K562 (cell line): ENCODE measurements around the gene CFAP69. TPM values are rescaled to one million over a fixed set of nuclear protein-coding genes. Genes with fewer than 3 reads are reported as not detected.

Experiments used
- CCNT2 ChIP-seq: IDR thresholded peaks from 2 replicates; pipeline ENCODE4 v1.6.1; 2011; ENCODE audit warnings: borderline replicate concordance, low read depth, mild to moderate bottlenecking, moderate library complexity, mixed read lengths, low read length; ENCODE audit not compliant: insufficient read length; ENCODE audit errors: extremely low read depth
- DMBX1 ChIP-seq: fragments of 250-450 bp; sonication (Bioruptor Pico); IDR thresholded peaks from 2 replicates; pipeline ENCODE4 v1.8.0; 2022; ENCODE audit warnings: inconsistent platforms, mild to moderate bottlenecking, moderate library complexity, borderline replicate concordance
- HNRNPLL ChIP-seq: fragments of 200-400 bp; formaldehyde crosslinking; IDR thresholded peaks from 2 replicates; pipeline ENCODE4 v1.6.1; 2017; ENCODE audit warnings: low read length, low read depth, mild to moderate bottlenecking; ENCODE audit not compliant: poor library complexity, severe bottlenecking
- IFI16 ChIP-seq: fragments of 250-450 bp; sonication (Bioruptor Pico); IDR thresholded peaks from 2 replicates; pipeline ENCODE4 v2.1.2; 2022; ENCODE audit warnings: mild to moderate bottlenecking, inconsistent platforms
- JUND ChIP-seq, 2 experiments: IDR thresholded peaks; 2 replicates in 1 of 2; 3 replicates in 1 of 2; pipeline ENCODE4 v1.6.1; 2011; ENCODE audit warnings: borderline replicate concordance in 2 of 2, low read depth in 2 of 2, low read length in 2 of 2, improper control_type of control experiment in 1 of 2, missing biosample characterization in 1 of 2, missing genetic modification characterization in 1 of 2, missing genetic modification reagents in 1 of 2
- NR4A1 ChIP-seq, 2 experiments: fragments of 250-450 bp in 1 of 2; fragments of 450-650 bp in 1 of 2; sonication (Bioruptor Pico) in 1 of 2; IDR thresholded peaks; 2 replicates each; pipeline versions ENCODE4 v1.4.0 to v1.6.1; 2016 to 2020; ENCODE audit warnings: mild to moderate bottlenecking in 2 of 2, missing compliant biosample characterization in 1 of 2, missing genetic modification characterization in 1 of 2, moderate library complexity in 1 of 2
- RBM17 ChIP-seq: fragments of 200-400 bp; formaldehyde crosslinking; IDR thresholded peaks from 2 replicates; pipeline ENCODE4 v1.6.1; 2017; ENCODE audit warnings: low read depth, mild to moderate bottlenecking, low read length, borderline replicate concordance
- RNF2 ChIP-seq: sonication (generic); IDR thresholded peaks from 2 replicates; pipeline ENCODE4 v1.6.1; 2016
- SOX6 ChIP-seq: fragments of 450-650 bp; IDR thresholded peaks from 2 replicates; pipeline ENCODE4 v1.6.1; 2014; ENCODE audit warnings: mild to moderate bottlenecking
- SRSF3 ChIP-seq: fragments of 200-400 bp; formaldehyde crosslinking; IDR thresholded peaks from 2 replicates; pipeline ENCODE4 v1.6.1; 2016; ENCODE audit warnings: mild to moderate bottlenecking, low read length, moderate library complexity; ENCODE audit not compliant: insufficient read depth
- TRIM25 ChIP-seq: fragments of 450-650 bp; IDR thresholded peaks from 2 replicates; pipeline ENCODE4 v1.7.0; 2016; ENCODE audit warnings: borderline replicate concordance
- ZNF41 ChIP-seq: fragments of 250-450 bp; sonication (Bioruptor Pico); conservative IDR thresholded peaks from 2 replicates; pipeline ENCODE4 v1.4.0; 2020; ENCODE audit warnings: mild to moderate bottlenecking
- polyA plus RNA-seq, 8 experiments: library from polyadenylated mRNA; depleted of rRNA in 4 of 8; stranded (reverse) in 5 of 8; unstranded in 3 of 8; fragments of >200 nt; fragmentation: Nextera tagmentation in 2 of 8; fragmentation: Illumina TruSeq in 1 of 8; extraction: Ambion mirVana in 2 of 8; extraction: Trizol in 1 of 8; gene quantifications; 2 replicates each; pipeline versions ENCODE4 v1.2.1 to v1.2.3, GENCODE V29; 2011 to 2014; ENCODE audit warnings: inconsistent platforms in 1 of 8, missing spikeins in 1 of 8
- total RNA-seq, 7 experiments: library from RNA; depleted of rRNA in 6 of 7; stranded (reverse); fragments of >200 nt in 6 of 7; fragmentation: Illumina TruSeq in 2 of 7; extraction: Trizol in 2 of 7; gene quantifications; 2 replicates each; pipeline versions ENCODE4 v1.2.1 to v1.2.3, GENCODE V29; 2011 to 2021; ENCODE audit warnings: low replicate concordance in 1 of 7
- TF ChIP-seq, protein P1 (sequence below): fragments of 250-450 bp; sonication (Bioruptor Pico); IDR thresholded peaks from 2 replicates; pipeline ENCODE4 v1.8.0; 2021; ENCODE audit warnings: borderline replicate concordance, mild to moderate bottlenecking, moderate library complexity; ENCODE audit not compliant: poor library complexity, severe bottlenecking
- TF ChIP-seq, protein P2 (sequence below): sonication (generic); formaldehyde crosslinking; IDR thresholded peaks from 2 replicates; pipeline ENCODE4 v1.8.0; 2022; ENCODE audit warnings: mild to moderate bottlenecking, missing genetic modification reagents
- TF ChIP-seq, protein P3 (sequence below): sonication (generic); formaldehyde crosslinking; IDR thresholded peaks from 2 replicates; pipeline ENCODE4 v1.8.0; 2022; ENCODE audit warnings: mild to moderate bottlenecking, missing genetic modification reagents
- TF ChIP-seq, protein P4 (sequence below): fragments of 250-450 bp; sonication (Bioruptor Pico); IDR thresholded peaks from 2 replicates; pipeline ENCODE4 v1.5.0; 2020; ENCODE audit warnings: mild to moderate bottlenecking
- TF ChIP-seq, protein P5 (sequence below): conservative IDR thresholded peaks from 2 replicates; pipeline ENCODE4 v1.6.1; 2011; ENCODE audit warnings: low read depth, mild to moderate bottlenecking, low read length; ENCODE audit not compliant: control insufficient read depth

CFAP69 gene
- total and polyA plus RNA-seq, 9 of the 15 experiments (the other 6 are each of a cell fraction or from before 2014, with no cell fraction given) = 0.24 to 5.1 (median 1.7) TPM

GRCh38 chr7:90346336-90347125 is 101.6 kb downstream of the CFAP69 start, which contains the start of gene GTPBP10 (continued):
- no peak for TF ChIP-seq DMBX1 (CRISPR knock-in tag)
- TF ChIP-seq RNF2 = no peak; the same call in 1 of the 2 replicates
- peak; percentile 75 for TF ChIP-seq JUND (IDR thresholded peaks at IDR 0.05; ENCODE audit: borderline replicate concordance, low read depth, low read length)
- peak; percentile 68; the same call in 2 of the 3 replicates for TF ChIP-seq JUND (tag; IDR thresholded peaks at IDR 0.05; ENCODE audit: borderline replicate concordance, low read depth, low read length)
- TF ChIP-seq NR4A1 (CRISPR knock-in tag; IDR thresholded peaks at IDR 0.05) = 0 out of 2 replicates have a peak, but pooled peaks have one; percentile 77
- no peak for TF ChIP-seq NR4A1 (tag; IDR thresholded peaks at IDR 0.05)
- TF ChIP-seq, protein P1, sequence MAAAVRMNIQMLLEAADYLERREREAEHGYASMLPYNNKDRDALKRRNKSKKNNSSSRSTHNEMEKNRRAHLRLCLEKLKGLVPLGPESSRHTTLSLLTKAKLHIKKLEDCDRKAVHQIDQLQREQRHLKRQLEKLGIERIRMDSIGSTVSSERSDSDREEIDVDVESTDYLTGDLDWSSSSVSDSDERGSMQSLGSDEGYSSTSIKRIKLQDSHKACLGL (CRISPR knock-in tag) = no peak
- TF ChIP-seq, protein P2, sequence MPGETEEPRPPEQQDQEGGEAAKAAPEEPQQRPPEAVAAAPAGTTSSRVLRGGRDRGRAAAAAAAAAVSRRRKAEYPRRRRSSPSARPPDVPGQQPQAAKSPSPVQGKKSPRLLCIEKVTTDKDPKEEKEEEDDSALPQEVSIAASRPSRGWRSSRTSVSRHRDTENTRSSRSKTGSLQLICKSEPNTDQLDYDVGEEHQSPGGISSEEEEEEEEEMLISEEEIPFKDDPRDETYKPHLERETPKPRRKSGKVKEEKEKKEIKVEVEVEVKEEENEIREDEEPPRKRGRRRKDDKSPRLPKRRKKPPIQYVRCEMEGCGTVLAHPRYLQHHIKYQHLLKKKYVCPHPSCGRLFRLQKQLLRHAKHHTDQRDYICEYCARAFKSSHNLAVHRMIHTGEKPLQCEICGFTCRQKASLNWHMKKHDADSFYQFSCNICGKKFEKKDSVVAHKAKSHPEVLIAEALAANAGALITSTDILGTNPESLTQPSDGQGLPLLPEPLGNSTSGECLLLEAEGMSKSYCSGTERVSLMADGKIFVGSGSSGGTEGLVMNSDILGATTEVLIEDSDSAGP = peak; percentile 75
- TF ChIP-seq CCNT2 = peak; percentile 58
- no peak for TF ChIP-seq IFI16 (CRISPR knock-in tag)
- TF ChIP-seq, protein P3, sequence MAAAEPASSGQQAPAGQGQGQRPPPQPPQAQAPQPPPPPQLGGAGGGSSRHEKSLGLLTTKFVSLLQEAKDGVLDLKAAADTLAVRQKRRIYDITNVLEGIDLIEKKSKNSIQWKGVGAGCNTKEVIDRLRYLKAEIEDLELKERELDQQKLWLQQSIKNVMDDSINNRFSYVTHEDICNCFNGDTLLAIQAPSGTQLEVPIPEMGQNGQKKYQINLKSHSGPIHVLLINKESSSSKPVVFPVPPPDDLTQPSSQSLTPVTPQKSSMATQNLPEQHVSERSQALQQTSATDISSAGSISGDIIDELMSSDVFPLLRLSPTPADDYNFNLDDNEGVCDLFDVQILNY (CRISPR knock-in tag) = peak; percentile 43; the same call in 1 of the 2 replicates
- TF ChIP-seq, protein P4, sequence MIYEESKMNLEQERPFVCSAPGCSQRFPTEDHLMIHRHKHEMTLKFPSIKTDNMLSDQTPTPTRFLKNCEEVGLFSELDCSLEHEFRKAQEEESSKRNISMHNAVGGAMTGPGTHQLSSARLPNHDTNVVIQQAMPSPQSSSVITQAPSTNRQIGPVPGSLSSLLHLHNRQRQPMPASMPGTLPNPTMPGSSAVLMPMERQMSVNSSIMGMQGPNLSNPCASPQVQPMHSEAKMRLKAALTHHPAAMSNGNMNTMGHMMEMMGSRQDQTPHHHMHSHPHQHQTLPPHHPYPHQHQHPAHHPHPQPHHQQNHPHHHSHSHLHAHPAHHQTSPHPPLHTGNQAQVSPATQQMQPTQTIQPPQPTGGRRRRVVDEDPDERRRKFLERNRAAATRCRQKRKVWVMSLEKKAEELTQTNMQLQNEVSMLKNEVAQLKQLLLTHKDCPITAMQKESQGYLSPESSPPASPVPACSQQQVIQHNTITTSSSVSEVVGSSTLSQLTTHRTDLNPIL (CRISPR knock-in tag) = no peak
- no peak for TF ChIP-seq SRSF3
- TF ChIP-seq SOX6 = peak; percentile 84
- TF ChIP-seq, protein P5, sequence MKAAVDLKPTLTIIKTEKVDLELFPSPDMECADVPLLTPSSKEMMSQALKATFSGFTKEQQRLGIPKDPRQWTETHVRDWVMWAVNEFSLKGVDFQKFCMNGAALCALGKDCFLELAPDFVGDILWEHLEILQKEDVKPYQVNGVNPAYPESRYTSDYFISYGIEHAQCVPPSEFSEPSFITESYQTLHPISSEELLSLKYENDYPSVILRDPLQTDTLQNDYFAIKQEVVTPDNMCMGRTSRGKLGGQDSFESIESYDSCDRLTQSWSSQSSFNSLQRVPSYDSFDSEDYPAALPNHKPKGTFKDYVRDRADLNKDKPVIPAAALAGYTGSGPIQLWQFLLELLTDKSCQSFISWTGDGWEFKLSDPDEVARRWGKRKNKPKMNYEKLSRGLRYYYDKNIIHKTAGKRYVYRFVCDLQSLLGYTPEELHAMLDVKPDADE = peak; percentile 92
- TF ChIP-seq ZNF41 (CRISPR knock-in tag) = no peak
- 0 out of 2 replicates have a peak, but pooled peaks have one; percentile 79 for TF ChIP-seq TRIM25
- TF ChIP-seq HNRNPLL = peak; percentile 71
- TF ChIP-seq RBM17 = no peak
